ENCODE data around the gene RHOD. TPM values are rescaled to one million over a fixed set of nuclear protein-coding genes. Genes with fewer than 3 reads are reported as not detected.

RHOD gene
- total RNA-seq, result 13.7 TPM

DNA sequence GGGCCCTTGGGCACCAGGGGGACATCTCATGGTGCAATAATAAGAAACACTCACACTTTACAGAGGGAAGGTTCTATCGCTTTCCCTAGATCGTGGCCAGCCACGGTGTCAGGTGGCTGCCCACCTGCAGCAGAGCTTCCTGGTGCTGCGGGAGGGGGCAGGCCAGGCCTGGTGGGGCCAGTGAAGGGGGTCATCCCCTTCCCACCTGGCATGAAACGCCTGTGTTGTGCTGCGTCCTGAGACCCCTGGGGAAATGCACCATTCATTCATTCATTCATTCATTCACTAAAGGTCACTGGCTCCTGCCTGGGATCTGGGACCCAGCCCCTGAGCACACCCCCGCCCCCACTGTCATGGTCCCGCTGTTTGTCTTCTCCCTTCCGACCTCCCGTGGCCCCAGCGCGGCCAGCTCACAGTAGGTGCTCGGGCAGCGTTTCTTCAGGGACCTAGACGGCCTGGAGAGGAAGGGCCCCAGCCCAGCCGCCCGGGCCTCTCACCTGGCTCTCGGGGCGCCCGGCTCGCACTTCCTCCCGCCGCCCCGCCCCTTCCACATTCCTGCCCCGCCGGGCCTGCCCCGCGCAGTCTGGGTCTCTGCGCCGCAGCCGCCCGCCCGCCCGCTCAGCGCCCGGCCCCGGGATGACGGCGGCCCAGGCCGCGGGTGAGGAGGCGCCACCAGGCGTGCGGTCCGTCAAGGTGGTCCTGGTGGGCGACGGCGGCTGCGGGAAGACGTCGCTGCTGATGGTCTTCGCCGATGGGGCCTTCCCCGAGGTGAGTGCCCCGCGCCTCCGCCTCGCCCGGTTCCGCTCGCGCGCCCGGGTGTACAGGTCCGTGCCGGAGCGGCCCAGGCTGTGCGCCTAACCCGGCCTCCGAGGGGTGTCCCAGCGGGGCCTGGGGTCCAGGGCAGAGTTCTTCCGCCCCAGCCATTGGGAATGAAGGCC is at the start of gene RHOD:
Gene RHOD, plus strand, starts transcription at position 581 of the 938 bp plus-strand sequence. Its CDS starts 56 bp downstream, at position 637.

GRCh38 chr11:67022961-67023956 is 33.4 kb upstream of the RHOD start, which contains the start of gene SYT12:
Gene SYT12 (plus strand): TSS chr11:67023134. CDS start chr11:67030145, 7,011 bp downstream.

DNA sequence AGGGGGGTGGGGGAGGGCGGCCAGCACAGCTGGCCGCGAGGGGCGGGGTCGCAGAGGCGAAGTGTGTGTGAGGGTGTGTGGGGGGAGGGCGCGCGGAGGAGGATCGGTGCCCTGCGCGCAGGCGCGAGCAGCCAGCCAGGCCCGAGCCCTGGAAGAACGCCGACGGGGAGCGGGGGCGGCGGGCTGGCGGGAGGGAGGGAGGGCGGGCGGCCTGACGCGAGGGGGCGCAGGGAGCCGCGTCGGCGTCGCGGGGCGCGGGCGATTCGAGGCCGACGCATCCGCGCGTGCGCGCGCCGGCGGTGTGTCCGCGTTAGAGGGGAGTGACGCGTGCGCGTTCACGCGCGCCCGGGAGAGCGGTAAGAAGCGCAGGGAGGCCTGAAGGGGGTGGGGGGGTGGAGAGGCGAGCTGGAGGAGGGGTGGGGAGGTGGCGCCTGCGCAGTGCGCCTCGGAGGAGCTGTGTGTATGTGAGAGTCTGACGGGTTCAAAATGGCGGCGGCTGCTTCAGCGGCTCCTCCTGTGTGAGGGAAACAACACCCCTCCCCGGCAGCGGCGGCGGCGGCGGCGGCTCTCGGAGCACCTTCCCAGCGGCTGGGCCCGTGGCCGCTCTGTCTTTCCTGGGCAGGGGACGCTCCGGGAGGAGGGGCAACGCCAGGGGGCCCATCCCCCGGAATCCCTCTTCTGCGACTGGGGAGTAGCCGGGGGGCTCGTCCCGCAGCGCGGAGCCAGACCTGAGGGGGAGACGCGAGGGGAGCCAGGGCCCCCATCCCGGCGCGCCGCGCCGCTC is 62.3 kb downstream of the RHOD start, which contains the start of gene KDM2A:
Gene KDM2A, plus strand, starts transcription at position 463 of the 784 bp plus-strand sequence. CDS start 2,054 bp downstream, outside the sequence.

Other genes starting within 250 kb of the RHOD start
- gene RCE1, start 213.4 kb upstream of the RHOD start, total RNA-seq, result 22.7 TPM
- 23.4 TPM for gene LRFN4, start 199.8 kb upstream of the RHOD start, total RNA-seq
- gene PC, start 98.5 kb upstream of the RHOD start, total RNA-seq, result 33.6 TPM
- gene C11orf86, start 81.5 kb upstream of the RHOD start, total RNA-seq, result not detected
- gene SYT12, start 33.7 kb upstream of the RHOD start, total RNA-seq, result 0.18 TPM
- gene KDM2A, start 62.4 kb downstream of the RHOD start, total RNA-seq, result 70.5 TPM
- gene GRK2, start 209.6 kb downstream of the RHOD start, total RNA-seq, result 39.3 TPM
- gene ANKRD13D, start 232.5 kb downstream of the RHOD start, total RNA-seq, result 52.0 TPM
- 22.5 TPM for gene SSH3, start 246.7 kb downstream of the RHOD start, total RNA-seq